Stimulated activated CD4-positive, alpha-beta T cell treated with anti-CD3 and anti-CD28 coated beads, Interleukin-1b, Interleukin-23, amount 100 ng/mL, for 48 hours (primary cell): ENCODE results near the gene ERG.

Experiments
- DNase-seq: peaks from one replicate; pipeline ENCODE4 v3.0.0-alpha.2; 2020

ERG gene, protein sequence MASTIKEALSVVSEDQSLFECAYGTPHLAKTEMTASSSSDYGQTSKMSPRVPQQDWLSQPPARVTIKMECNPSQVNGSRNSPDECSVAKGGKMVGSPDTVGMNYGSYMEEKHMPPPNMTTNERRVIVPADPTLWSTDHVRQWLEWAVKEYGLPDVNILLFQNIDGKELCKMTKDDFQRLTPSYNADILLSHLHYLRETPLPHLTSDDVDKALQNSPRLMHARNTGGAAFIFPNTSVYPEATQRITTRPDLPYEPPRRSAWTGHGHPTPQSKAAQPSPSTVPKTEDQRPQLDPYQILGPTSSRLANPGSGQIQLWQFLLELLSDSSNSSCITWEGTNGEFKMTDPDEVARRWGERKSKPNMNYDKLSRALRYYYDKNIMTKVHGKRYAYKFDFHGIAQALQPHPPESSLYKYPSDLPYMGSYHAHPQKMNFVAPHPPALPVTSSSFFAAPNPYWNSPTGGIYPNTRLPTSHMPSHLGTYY

DNA sequence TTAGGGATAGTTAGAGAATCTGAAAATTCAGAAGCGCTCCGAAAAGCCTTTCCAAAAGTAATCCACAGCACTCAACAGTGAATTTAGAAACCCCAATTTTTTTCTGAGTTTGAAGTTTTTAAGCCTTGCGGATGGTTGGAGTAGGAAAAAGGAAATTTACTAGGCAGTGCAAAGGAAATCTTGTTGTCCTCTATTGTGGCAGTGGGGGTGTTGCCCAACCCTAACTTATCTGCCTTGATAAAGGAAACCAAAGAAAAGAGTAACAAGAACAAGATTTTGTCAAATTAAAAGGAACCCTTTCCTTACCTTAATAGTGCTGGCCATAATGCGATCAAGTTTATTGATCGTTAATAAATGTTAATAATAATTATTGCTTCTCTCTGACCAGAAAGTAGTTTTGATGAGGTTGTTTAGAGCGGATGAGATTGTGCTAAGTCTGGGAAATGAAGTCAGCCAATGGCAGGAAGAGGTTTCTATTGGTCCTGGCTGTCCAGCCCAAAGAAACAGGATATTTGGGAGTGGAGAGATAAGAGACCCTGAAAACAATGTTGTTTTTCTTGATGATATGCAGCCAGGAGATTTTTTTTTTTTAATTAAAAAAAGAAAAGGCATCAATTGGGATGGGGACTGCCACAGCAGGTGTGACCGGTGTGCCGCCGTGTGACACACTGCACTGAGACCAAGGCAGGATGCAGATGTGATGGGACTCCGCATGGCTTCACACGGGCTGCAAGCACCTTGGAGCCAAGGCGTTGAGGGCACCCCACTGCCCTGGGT, at the start of gene ERG:
Gene ERG, minus strand, starts transcription at position 421 of the 777 bp plus-strand sequence. Its CDS starts 97 bp downstream, at position 324.
- DNase-seq, result no peak

DNA sequence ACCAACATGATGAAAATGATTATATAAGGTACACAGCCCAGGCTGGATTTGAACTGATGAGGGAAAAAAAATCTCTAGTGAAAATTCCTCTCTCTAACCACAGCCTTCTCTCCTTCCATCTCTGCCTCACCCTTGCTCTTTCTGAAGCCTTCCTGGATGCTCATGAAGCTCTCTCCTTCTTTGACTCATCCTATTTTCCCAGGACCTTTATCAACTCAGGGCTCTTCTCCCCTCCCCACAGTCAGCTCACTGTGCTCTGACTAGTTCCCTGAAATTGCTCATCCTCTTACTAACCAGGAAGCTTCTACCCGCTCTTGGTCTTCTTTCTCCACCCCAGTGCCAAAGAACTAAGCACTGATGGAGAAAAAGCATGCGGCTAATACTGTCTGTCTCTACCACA, 46.4 kb upstream of the ERG start:
- no peak for DNase-seq

DNA sequence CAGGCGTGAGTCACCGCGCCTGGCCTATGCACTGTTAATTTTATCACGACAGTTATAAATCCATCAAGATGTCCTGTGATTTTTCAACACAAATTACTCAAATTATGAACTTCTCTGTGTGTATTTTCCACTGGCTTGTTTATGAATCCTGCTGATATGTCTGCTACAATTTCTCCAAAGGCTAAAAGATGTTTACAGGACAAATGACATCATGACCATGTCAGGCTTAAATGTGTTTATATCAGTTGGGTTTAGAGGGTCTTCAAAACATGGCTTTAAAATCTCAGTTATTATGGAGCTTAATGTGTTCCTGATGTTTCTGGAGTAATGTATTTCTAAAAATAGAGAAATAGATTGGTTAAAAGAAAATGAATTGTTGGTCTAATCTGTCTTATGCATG, 44.0 kb upstream of the ERG start:
- DNase-seq, result no peak

DNA sequence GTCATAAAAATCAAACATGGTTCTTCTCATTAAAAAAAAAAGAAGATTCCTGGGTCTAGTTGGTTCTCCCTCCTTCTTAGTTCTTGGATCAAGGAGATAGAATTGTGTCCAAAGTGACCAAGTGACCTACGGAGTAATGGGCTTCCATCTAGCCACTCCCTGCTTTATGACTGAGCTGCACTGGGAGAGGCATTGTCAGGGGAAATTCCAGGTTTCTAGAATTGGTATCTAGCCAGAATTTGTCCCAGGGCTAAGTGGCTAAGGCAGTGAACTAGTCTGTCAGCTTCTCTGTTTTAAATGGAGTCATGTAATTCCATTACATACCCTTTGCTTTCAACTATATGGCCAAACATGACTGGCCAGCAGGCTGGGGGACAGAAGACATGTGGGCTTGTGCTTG, 40.1 kb upstream of the ERG start:
- DNase-seq, result no peak

DNA sequence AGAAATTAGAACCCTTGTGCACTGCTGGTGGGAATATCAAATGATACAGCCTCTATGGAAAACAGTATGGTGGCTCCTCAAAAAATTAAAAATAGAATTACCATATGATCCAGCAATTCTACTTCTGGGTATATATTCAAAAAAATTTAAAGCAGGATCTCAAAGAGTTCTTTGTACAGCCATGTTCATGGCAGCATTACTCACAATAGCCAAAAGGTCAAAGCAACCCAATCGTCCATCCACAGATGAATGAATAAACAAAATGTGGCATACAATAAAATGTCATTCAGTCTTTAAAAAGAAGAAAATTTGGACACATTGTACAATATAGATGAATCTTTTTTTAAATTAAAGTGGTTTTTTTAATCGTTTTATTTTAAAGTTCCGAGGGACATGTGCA, 36.3 kb upstream of the ERG start:
- DNase-seq, result no peak

DNA sequence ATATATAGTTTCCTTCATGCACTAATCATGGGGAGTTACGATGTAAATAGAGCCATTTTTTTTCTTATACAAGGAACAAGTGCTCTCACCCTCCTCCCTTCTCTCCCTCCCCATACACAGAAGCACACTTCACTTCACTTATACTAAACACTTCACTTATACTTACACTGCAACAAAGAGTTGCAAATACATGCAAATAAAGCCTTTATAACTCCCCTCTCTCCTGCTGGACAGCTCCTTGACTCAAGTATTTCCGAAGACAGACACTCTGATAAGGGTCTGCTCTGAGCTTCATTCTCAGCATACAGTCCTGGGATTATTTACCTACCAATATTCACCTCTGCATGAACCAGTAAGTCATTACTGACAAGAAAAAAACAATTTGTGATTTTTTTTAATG, 35.6 kb upstream of the ERG start:
- no peak for DNase-seq

DNA sequence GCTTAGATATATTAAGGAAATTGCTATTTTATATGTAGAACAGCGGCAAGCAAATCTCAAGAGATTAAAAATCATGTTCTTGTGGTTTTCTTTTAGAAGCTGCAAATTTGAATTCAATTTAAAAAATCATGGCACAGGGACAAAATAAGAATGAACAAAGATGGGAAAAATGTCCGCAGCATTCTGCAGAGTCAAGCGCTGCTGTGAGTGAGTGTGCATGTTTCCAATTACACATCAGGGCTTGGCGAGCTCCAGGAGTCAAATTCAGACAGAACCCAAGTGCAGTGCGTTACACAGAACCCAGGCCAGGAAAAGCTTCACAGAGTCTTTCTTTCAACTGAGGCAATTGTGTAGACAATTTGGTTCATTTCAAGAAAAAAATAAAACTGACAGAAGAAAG, 33.3 kb upstream of the ERG start:
- DNase-seq, result no peak

DNA sequence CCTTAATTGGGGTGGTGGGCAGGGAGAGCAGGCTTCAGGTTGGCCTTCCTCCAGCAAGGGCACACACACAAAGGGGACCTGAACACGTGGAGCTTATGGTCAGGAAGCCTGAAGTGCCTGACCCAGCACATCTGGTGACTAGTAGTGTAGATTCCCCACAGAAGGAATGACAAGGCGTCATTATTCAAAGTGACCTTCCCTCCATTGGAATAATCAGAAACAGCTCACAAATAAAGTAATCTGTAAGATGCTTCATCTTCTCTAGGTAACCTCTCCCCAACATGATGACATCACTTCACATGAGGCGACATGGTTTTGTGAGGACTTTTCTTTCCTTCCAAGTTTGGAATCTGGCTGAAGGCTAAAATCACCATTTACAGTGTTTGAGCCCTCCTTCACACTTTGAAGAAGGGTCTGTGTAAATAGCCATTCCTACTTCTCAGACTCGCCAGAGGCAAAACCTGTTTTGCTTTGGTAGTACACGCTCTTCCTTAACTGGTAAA, 32.8 kb upstream of the ERG start:
- DNase-seq, result no peak

DNA sequence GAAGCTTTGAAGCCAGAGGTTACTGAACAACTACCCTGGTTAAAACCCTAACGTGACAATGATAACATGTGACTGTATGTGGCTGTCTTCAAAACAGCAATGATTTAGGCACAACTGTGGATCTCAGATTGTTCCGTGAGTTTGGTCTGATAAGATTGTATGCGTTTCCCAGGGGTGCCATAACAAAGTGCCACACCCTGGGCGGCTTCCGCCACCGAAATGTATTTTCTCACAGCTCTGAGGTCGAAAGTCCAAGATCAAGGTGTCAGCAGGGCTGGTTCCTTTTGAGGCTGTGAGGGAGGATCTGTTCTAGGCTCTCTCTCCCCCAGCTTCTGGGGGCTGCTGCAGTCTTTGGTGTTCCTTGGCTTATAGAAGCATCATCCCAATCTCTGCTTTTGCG, 29.5 kb upstream of the ERG start:
- DNase-seq, result no peak

DNA sequence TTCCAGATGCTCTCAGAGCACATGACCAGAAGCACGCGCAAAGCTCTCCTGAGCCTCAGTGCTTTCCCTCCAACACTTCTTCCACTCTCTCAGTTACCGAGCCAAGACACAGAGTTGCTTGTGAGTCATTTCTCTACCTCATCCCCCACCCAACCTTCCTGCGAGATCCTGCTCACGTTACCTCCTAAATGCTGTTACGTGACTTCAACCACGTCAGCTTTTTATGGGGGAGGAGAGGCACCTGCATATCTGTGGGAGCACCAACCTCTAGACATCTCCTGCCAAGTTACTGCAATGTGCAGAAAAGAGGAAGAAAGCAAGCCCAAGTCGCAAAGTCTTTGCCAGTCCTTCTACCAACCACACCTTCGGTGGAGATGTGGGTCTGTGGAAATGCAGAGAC, 27.2 kb upstream of the ERG start:
- no peak for DNase-seq

DNA sequence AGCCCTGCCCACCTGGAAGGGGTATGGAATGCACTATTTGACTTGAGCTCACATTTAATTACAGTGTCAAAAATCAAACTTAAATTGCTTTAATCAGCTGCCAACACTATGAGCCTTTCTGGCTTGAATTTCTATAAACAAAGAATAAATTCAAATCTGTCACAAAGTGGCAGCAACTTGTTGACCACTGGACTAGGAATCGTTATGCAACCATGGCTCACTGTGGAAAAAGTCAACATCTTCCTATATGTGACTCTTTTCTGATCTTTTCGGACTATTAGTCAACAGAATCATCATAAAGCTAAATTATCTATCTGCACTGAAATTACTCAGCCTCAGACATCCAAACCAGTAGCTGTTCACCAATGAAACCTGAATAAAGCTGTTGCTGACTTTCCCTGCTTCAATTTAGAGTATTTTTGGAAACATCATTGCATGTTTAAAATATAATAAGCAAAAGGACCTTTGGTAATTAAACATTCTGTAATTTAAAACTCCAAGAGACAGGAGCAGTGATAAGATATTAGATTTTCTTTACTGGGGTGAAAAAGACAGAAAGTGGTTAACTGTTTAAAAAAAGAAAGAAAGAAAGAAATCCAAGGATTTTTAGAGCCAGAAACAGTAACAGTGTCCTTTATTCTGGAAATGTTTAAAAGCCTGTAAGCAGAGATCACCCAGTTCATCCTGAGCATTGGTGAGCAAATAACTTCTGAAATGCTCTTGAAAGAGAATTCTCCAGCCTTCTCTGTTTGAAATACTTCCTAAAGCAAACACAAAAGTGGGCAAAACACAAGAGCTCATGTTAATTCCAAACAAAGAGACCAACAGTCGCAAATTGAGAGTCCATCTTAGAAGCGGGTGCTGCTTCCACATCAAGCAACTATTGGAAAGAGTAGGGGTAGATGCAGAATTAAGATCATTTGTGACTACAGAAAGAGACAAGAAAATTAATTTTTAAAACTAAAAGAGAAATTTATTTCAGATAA, 26.2 kb upstream of the ERG start:
- DNase-seq, result no peak

DNA sequence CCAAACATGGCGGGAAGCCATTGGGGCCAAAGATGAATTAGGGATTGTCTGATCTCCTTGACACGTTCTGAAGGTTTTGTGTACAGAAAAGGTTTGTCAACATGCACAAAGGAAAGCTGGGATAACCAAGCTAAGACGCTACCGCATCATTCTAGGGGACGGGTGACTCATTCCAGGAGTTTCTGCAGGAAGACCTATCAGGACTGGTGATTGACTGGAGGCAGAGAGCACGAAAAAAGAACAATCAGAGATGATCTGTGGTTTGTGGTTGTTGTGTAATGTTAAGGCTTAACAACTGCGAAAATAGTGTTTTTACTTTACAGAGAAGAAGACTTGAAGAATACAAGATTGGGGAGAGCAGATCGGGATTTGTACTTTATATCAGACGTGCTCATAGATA, 22.2 kb upstream of the ERG start:
- DNase-seq, result no peak

DNA sequence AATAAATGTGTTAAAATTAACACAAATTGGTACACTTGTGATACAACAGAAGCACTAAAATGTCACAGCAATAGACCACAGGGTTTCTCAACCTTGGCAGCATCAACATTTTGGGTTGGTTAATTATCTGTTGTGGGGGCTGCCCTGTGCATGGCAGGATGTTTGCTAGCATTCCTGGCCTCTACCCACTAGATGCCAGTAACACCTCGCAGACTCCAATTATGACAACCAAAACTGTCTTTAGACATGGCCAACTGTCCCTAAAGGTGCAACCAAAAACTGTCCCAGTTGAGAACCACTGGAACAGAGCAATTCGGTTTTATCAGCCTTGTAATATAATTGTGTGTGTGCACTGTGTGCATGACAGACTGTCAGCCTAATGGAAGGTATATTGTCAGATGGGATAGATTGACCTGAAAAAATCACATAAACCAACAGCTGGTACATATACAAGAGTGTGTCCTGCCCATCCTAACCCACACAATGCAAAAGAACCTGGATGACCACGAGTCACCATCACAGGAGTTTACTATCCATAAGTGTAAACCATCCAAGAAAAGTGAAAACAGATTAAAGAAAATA, 13.5 kb upstream of the ERG start:
- DNase-seq, result no peak

DNA sequence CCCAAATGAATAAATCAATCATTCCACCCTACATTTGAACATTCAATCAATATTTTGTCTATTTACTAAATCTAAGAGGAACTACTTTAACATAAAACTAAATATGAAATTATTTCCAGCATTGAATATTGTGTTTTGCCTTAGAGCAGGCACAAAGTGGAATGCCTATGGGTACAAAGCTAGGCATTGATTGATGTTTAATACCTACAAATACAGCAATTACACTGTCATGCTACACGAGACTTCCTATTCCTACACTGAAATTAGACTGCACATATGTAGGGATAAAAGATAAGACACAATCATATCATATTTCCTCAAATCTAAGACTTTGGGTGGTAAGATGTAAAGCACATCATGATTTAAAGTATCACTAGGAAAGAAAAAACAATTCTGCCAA, 12.9 kb upstream of the ERG start:
- DNase-seq, result no peak

DNA sequence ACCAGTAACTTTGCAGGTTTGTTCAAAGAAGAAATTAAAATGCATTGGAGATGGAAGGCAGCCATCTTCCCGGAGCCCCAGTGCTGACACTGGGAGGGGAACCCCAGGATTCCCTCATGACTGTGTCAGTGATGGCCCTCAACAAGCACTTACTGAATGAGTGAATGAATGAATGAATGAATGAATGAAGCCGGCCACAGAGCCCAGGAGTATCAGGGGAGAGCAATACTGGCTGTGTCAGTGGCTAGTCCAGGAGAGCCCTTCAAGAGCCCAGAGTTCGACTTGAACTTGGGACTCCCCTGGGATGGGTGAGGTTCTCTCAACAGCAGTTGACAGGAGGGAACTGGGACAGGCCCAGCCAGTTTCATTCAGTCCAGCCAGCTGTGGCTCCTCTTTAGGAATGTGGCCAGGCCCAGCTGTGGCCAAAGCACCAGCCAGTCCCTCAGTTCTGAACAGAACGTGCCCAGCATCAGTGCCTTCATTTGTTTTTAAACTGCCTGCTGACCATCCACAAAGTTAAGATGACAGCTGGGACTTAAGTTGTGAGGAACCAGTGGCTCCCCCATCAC, 9.2 kb upstream of the ERG start:
- DNase-seq, result no peak

DNA sequence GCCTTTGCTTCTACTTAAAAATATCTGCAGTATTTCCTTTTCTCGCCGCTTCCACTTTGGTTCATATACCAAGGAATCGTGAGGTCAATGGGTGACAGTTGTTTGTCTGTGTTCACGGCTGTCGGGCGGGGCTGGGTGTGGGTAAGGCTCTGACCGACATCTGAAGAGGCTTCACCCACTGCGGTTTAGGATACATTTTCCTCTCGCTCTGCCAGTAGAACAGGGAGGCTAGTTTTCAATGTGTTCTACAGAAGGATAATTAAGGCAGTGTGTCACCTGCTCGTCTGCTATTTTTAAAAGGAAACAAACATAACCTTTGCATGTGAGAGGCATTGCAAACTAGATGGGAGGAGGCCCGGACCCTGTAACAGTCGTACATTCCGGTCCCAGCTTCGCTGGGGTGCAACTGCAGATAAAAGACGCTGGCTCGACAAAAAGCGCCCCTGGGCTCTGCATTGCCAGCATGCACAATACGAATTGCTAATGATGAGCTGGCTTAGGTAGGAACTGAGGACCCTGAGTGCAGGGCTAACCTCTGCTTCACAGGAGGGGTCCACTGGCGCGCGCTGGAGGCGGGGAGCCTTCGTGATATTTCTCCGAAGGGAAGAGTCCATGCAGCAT, 8.5 kb upstream of the ERG start:
- DNase-seq, result no peak

DNA sequence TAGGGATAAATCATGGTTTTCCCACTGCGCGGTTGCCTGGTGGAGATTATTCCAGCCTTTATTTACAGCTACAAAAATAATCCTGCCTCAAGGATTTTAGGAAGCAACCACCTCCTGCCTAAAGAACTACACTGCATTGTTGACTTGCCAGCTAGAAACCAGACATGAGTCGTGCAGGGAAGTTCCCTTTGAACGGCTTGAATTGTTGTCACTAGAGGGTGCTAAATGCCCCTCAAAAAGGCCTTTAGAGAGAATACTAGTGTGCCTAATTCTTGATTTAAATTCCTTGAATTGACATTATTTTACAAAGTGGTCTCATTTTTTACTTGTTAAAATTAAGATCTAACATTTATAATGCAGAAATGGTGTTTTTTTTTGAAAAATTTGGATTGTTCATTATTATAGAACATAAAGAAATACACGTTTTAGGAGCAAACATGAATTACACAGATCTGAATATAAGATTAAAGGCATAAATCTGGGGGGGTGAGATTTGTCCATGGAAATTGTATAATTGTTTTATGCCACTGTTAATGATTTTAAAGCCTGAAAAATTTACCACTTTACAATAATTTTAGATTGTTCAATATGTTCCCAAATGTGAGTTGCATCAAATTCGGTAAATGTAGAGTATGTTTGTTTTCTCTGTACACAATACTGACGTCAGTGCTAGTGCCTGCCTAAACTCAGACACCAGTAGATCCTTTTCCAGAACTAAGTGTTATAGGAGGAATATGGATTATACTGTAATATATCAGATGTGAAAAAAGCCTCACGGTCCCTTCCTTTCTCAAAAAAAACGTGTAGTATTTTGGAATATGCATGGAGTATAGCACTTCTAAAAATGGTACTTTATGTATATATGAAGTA, 7.6 kb upstream of the ERG start:
- DNase-seq, result no peak

DNA sequence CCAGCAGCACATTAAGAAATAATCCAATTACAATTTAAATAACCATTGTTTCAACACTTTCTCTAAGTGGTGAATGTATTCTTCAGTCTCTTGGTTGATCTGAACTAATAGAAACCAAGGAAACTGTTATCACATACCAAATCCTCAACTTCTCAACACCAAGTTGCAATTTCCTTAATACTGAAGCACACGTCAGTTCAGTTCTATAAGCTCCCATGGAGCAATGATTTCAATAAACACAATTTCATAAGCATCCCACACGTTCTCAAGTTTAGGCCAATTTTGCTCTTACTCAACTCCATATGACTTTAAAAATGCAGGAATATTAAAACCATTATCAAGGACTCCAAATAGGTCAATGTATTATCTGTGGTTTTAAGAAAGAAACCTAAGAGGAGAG, 5.8 kb upstream of the ERG start:
- DNase-seq, result no peak

DNA sequence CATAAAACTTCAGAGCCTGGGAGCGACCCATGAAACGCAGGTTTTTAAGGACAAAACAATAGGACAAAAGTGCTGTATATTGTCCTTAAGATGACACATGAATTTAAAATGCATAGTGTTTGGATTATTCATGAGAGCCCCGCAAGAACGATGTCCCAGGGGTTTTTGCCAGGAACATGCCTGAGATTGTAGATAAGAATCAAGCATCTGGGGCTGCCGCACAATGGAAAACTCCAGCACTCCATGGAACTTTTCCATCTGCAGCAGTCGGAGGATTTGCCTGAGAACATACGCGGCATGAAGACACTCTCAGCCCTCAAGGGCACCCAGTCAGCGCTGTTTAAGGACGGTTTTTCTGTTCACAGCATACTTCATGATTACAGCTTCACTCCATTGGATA, 5.3 kb upstream of the ERG start:
- DNase-seq, result no peak

DNA sequence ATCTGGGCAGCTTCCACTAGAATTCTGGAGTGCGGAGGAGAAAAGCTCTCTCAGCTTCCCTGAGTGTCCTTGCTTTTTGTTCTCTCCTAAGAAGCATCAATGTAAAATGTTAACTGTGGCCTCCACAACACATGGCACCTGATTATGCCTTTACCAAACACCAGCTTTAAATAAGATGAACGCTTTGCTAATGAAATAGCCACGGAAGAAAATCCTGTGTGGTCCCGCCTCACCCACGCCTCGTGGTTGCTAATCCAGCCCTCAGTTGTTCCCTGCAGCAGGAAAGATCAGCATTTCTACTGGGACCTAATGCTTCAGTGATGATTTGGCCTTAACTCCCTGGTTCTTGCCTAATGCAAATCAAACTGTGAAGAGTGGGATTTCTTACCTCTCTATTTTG, 1.8 kb upstream of the ERG start:
- no peak for DNase-seq

DNA sequence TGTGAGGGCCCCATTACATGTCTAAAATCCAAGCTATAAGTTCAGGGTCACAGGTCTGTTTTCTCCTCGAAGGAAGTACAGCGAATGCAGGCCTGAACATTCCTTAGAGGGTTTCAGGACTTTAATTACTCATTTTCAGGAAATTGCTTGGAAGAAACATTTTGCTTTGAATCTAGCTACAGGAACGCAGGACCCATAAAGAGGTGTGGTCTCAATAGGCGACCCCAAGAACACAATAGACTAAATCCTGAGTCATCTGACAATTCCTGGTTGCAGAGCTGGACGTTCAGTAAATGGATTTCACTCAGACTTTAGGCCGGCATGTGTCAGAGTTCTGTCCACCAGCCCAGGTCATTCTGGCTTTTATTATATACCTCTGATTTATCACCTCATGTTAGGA, 1.0 kb upstream of the ERG start:
- DNase-seq, result no peak
